Ectodermal cell (in vitro differentiated cells): Measurements from ENCODE around the gene RNF213.
"Not testable (repeated sequence)": the region's sequence is repeated elsewhere in the genome, so short reads cannot be mapped to it uniquely, and the experiment has no call there.

Experiments used
- H3K27ac ChIP-seq: 2 replicates; pipeline ENCODE4 v1.7.0; 2013; ENCODE audit warnings: mild to moderate bottlenecking, low read depth, low read length; ENCODE audit not compliant: insufficient read depth, poor library complexity, severe bottlenecking
- H3K27me3 ChIP-seq: 2 replicates; pipeline ENCODE4 v1.7.0; 2013; ENCODE audit warnings: mild to moderate bottlenecking, low read length; ENCODE audit not compliant: insufficient read depth, control insufficient read depth, poor library complexity, severe bottlenecking
- H3K36me3 ChIP-seq: one replicate; pipeline ENCODE4 v1.7.0; 2013; ENCODE audit warnings: low read length; ENCODE audit not compliant: control insufficient read depth, insufficient read depth
- H3K4me1 ChIP-seq: one replicate; pipeline ENCODE4 v1.7.0; 2013; ENCODE audit warnings: low read length; ENCODE audit not compliant: control insufficient read depth, insufficient read depth
- H3K4me3 ChIP-seq: 2 replicates; pipeline ENCODE4 v1.7.0; 2013; ENCODE audit warnings: low read depth, low read length, control low read depth; ENCODE audit not compliant: insufficient read depth
- H3K9me3 ChIP-seq: 2 replicates; pipeline ENCODE4 v1.7.0; 2013; ENCODE audit warnings: mild to moderate bottlenecking, low read length, moderate library complexity; ENCODE audit not compliant: control insufficient read depth
- WGBS, 2 experiments: methylation state at CpG; one replicate each; pipeline ENCODE4 v1.1.7; 2013; ENCODE audit warnings: missing lambda C conversion rate in 2 of 2; 5-methylcytosine and 5-hydroxymethylcytosine counted together

Gene RNF213

DNA sequence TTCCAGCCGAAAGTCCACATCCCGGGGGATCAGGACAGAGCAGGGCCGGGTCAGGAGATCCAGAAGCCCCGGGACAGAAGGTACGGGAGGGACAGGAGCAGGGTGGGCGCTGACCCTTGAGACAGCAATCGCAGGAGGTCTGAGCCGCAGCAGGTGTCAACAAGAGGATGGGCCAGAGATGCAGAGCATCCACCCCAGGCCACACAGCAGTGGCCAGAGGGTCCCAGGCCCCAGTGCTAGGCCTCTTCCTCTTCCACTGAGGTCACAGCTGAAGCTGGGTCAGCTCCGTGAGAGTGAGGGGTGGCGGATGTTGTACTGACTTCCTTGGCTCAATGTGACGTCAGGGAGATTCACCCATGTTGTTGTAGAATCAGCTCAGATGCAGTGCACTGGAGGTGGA is 8.7 kb upstream of the RNF213 start:
- 96 to 97% methylated on average over 11 of the region's 11 CpGs for WGBS, 2 experiments
- no peak overlapping the region for H3K27ac ChIP-seq
- H3K4me1 ChIP-seq: no peaks in the 10 kb centered on the region
- H3K27me3 ChIP-seq: no peaks in the 10 kb centered on the region
- no peaks in the 10 kb centered on the region for H3K36me3 ChIP-seq
- no peak overlapping the region for H3K4me3 ChIP-seq
- H3K9me3 ChIP-seq: no peaks in the 10 kb centered on the region

DNA sequence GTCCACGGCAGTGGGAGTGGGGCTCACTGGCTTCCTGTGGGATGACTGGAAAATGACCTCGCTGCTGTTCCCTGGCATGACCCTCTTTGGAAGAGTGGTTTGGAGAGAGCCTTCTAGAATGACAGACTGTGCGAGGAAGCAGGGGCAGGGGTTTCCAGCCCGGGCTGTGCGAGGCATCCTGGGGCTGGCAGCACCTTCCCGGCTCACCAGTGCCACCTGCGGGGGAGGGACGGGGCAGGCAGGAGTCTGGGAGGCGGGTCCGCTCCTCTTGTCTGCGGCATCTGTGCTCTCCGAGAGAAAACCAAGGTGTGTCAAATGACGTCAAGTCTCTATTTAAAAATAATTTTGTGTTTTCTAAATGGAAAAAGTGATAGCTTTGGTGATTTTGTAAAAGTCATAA is 7.8 kb upstream of the RNF213 start:
- WGBS, 2 experiments: 69 to 74% methylated on average over 13 of the region's 13 CpGs
- H3K9me3 ChIP-seq: no peaks in the 10 kb centered on the region
- H3K4me1 ChIP-seq: no peaks in the 10 kb centered on the region
- no peaks in the 10 kb centered on the region for H3K27me3 ChIP-seq
- no peak overlapping the region for H3K27ac ChIP-seq
- no peak overlapping the region for H3K4me3 ChIP-seq
- H3K36me3 ChIP-seq: no peaks in the 10 kb centered on the region

DNA sequence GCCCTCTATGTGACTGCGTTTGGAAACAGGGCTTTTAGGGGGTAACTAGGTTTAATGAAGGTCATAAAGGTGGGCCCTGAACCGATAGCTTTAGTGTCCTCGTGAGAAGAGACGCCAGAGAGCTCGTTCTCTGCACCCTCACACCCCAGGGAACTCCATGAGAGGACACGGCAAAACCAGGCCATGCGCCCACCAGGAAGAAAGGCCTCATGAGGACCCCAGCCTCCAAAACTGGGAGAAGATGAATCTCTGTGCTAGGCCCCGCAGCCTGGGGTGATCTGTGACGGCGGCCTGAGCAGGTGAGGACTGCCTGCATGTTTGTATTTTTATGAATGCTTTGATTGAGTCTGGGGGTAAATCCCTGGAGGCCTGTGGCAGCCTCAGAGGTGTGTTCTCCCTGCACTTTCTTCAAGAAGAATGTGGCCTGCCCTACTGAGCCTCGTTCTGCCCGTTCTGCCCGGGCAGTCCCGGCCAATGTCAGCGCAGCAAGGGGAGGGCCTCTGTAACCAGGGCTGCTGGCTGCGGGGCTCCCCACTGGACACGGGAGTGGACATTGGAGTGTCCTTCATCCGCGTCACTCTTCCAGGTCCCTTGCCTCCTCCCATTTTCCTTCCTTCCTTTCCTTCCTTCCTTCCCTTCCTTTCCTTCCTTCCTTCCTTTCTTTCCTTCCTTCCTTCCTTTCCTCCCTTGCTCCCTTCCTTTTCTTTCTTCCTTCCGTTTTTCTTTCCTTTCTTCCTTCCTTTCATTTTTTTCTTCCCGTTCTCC is 6.8 kb upstream of the RNF213 start:
- 90 to 93% methylated on average over 21 of the region's 21 CpGs for WGBS, 2 experiments
- Histone ChIP-seq H3K36me3 (no peaks in the 10 kb centered on the region), H3K4me1 (no peaks in the 10 kb centered on the region), H3K27me3 (no peaks in the 10 kb centered on the region), H3K9me3 (no peaks in the 10 kb centered on the region), H3K27ac (no peak overlapping the region), H3K4me3 (no peak overlapping the region)

DNA sequence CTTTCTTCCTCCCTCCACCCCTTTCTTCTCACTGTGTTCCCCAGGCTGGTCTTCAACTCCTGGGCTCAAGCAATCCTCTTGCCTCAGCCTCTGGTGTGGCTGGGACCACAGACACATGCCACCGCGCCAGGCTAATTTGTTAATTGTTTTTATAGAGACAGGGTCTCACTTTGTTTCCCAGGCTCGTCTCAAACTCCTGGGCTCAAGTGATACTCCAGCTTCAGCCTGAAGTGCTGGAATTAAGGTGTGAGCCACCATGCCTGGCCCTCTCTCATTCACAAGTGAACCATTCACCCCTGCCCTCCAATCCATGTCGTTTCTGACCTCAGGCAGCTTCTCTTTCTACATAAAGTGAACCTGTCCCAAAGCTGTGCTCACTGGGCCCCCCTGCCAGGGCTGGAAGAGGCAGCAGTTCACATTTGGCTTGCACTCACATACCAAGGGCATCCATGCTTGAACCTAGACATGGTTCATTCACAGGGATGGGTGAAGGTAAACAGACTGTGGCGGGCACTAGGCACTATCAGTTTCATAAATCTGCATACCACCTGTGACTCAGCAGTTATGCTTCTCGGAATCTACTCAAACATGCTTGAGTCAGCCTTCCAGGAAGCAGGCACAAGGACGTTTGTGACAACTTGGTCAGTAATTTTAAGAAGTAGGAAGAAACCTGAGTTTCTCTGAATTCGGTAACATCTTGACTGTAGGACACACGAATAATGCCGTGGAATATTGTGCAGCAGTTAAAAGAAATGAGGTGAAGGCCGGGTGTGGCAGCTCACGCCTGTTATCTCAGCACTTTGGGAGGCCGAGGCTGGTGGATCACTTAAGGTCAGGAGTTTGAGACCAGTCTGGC is 6.0 kb upstream of the RNF213 start:
- no peak overlapping the region for H3K4me3 ChIP-seq
- H3K36me3 ChIP-seq: no peaks in the 10 kb centered on the region
- H3K27me3 ChIP-seq: peaks cover 3% of the 10 kb centered on the region
- WGBS, 2 experiments: 90 to 93% methylated on average over 13 of the region's 13 CpGs
- H3K4me1 ChIP-seq: no peaks in the 10 kb centered on the region
- no peak overlapping the region for H3K27ac ChIP-seq
- no peaks in the 10 kb centered on the region for H3K9me3 ChIP-seq

DNA sequence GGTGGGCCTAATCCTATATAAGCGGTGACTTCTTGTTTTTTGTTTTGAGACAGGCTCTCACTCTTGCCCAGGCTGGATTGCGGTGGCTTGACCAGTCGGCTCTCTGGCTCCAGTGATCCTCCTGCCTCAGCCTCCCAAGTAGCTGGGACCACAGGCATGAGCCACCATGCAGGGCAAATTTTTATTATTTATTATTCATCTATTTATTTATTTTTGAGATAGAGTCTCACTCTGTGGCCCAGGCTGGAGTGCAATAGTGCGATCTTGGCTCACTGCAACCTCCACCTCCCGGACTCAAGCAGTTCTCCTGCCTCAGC is 4.7 kb upstream of the RNF213 start:
- no peaks in the 10 kb centered on the region for H3K36me3 ChIP-seq
- no peak overlapping the region for H3K27ac ChIP-seq
- 89 to 96% methylated on average over 5 of the region's 5 CpGs for WGBS, 2 experiments
- H3K4me3 ChIP-seq: no peak overlapping the region
- peaks cover 6% of the 10 kb centered on the region for H3K27me3 ChIP-seq
- no peaks in the 10 kb centered on the region for H3K4me1 ChIP-seq
- H3K9me3 ChIP-seq: no peaks in the 10 kb centered on the region

DNA sequence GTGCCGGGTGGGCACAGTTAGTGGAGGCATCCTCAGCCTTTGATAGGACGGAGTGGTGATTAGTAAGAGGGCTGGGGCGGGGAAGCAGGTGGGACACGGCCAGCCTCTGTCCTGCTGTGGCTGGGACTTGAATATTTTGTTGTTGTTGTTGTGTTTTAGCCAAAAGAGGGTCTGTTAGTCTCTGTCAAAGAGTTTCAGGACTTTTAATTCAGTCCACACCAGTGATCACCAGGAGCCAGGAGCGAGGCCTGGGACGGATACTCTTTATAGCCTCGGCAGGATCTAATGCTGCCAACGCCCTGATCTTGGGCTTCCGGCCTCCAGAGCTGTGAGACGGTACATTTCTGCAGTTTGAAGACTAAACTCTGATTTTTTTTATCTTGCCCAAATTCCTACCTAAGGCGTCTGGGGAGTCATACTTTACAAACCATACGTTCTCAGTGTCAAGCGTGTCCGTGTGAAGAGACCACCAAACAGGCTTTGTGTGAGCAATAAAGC is 2.9 kb upstream of the RNF213 start:
- H3K27me3 ChIP-seq: peaks cover 6% of the 10 kb centered on the region
- H3K9me3 ChIP-seq: no peaks in the 10 kb centered on the region
- peaks cover 6% of the 10 kb centered on the region for H3K4me1 ChIP-seq
- no peak overlapping the region for H3K27ac ChIP-seq
- H3K4me3 ChIP-seq: no peak overlapping the region
- 80 to 84% methylated on average over 14 of the region's 14 CpGs for WGBS, 2 experiments
- no peaks in the 10 kb centered on the region for H3K36me3 ChIP-seq

DNA sequence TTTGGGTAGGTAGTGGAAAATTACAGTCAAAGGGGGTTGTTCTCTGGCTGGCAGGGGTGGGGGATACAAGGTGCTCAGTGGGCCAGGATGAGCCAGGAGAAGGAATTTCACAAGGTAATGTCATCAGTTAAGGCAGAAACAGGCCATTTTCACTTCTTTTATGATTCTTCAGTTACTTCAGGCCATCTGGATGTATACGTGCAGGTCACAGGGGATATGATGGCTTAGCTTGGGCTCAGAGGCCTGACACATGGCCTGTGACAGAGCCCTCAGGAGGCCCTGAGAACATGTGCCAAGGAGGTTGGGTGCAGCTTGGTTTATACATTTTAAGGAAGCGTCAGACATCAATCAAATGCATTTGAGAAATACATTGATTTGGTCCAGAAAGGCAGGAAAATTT is 2.4 kb upstream of the RNF213 start:
- H3K27me3 ChIP-seq, H3K9me3 ChIP-seq, H3K36me3 ChIP-seq, H3K4me3 ChIP-seq, H3K27ac ChIP-seq, H3K4me1 ChIP-seq: not testable (repeated sequence)
- WGBS, 2 experiments: 84 to 87% methylated on average over 2 of the region's 2 CpGs

DNA sequence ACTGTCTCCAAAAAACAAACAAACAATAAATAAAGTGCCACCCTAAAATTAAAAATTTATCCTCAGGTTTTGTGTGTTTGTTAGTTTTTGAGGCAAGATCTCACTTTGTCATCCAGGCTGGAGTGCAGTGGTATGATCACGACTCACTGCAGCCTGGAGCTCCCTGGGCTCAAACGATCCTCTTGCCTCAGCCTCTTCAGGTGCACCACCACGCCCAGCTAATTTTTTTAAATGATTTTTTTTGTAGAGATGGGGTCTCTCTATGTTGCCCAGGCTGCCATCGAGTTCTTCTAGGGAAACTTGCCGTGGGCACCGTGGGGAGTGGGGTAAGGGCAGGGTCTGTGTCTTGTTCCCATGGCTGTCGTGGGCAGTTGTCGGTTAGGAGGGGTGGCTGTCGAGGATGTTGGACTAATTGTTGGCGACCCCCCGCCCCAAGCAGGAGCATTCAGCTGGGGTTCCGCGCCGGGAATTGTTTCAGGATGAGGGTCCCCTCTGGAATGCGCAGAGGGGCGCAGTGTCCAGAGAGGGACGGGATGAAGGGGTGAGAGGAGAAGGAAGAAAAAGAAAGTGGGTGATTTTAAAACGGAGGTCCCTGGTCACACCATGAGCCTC is 1.1 kb upstream of the RNF213 start:
- H3K4me1 ChIP-seq: peaks cover 9% of the 10 kb centered on the region
- peak overlapping the region; percentile 40 for H3K4me3 ChIP-seq
- WGBS, 2 experiments: 78 to 84% methylated on average over 18 of the region's 18 CpGs
- H3K27me3 ChIP-seq: peaks cover 6% of the 10 kb centered on the region
- H3K9me3 ChIP-seq: no peaks in the 10 kb centered on the region
- no peaks in the 10 kb centered on the region for H3K36me3 ChIP-seq
- H3K27ac ChIP-seq: peak overlapping the region; percentile 16

DNA sequence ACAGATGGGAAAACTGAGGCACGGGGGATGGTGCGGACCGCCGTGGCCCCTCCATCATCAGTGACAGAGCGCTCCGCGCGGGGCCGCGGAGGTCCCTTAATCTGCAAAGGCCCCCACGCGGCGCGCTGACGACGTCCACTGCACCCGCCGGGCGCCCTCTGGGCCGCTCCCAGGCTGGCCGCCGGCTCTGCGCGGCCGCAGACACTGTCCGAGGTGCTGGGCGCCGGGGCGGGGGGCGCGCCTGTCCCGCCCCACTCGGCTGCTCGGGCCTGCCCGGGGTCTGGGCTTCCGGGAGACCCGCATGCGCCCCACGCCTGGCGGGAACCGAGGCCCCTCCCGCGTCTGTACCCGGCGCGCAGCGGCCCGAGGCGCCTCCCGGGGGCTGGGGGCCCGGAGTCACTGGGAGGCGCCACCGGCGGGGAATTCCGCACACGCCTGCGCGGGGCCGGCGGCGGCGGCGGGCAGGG is 550 bp upstream of the RNF213 start:
- WGBS, 2 experiments: 2 to 3% methylated on average over 57 to 63 of the region's 63 CpGs
- Histone ChIP-seq H3K27ac (peak overlapping the region; percentile 16), H3K27me3 (peaks cover 6% of the 10 kb centered on the region), H3K36me3 (no peaks in the 10 kb centered on the region), H3K9me3 (no peaks in the 10 kb centered on the region), H3K4me1 (peaks cover 9% of the 10 kb centered on the region), H3K4me3 (peak overlapping the region; percentile 40)
